CD4-positive, alpha-beta memory T cell (primary cell): ENCODE measurements around the gene NCOA7. TPM values are rescaled to one million over a fixed set of nuclear protein-coding genes. Genes with fewer than 3 reads are reported as not detected.

Experiments used
- CTCF ChIA-PET: fragments of 350-600 bp; sonication (Branson Sonifier 250); formaldehyde crosslinking; loops from one replicate; lab custom pipeline; 2021; ENCODE audit warnings: inconsistent platforms; ENCODE audit not compliant: partially characterized antibody; lab: Charles Lee
- POLR2A ChIA-PET: fragments of 350-600 bp; sonication (Branson Sonifier 250); formaldehyde crosslinking; loops from one replicate; lab custom pipeline; 2021; ENCODE audit not compliant: partially characterized antibody; lab: Charles Lee
- DNase-seq, 5 donors: peaks; one replicate each; pipeline versions ENCODE4 v3.0.0 to v3.0.0-alpha.2; 2020 to 2022; ENCODE audit warnings: mixed read lengths in 1 of 5
- H3K27ac ChIP-seq: one replicate; pipeline ENCODE4 v1.7.0; 2013; ENCODE audit warnings: low read depth, low read length
- H3K27me3 ChIP-seq: 2 replicates; pipeline ENCODE4 v1.7.0; 2013; ENCODE audit warnings: mild to moderate bottlenecking, low read length, moderate library complexity; ENCODE audit not compliant: insufficient read depth
- H3K36me3 ChIP-seq: 2 replicates; pipeline ENCODE4 v1.7.0; 2013; ENCODE audit warnings: mild to moderate bottlenecking, low read length, moderate library complexity; ENCODE audit not compliant: insufficient read depth
- H3K4me1 ChIP-seq: 2 replicates; pipeline ENCODE4 v1.7.0; 2013; ENCODE audit warnings: mild to moderate bottlenecking, low read length, moderate library complexity; ENCODE audit not compliant: insufficient read depth
- H3K4me3 ChIP-seq, 2 donors: one replicate each; pipeline ENCODE4 v1.7.0; 2013; ENCODE audit warnings: low read length in 2 of 2, mild to moderate bottlenecking in 1 of 2
- H3K9me3 ChIP-seq, 2 donors: one replicate each; pipeline ENCODE4 v1.7.0; 2013; ENCODE audit warnings: low read length in 2 of 2, control low read depth in 1 of 2; ENCODE audit not compliant: control insufficient read depth in 1 of 2
- H3K27ac Mint-ChIP-seq, 7 donors: one replicate each; pipeline ENCODE4 v1.8.0; 2020 to 2021; ENCODE audit warnings: mixed read lengths in 7 of 7, mild to moderate bottlenecking in 6 of 7, inconsistent platforms in 3 of 7, moderate library complexity in 3 of 7
- H3K27me3 Mint-ChIP-seq, 2 donors: one replicate each; pipeline ENCODE4 v1.8.0; 2020 to 2021; ENCODE audit warnings: mixed read lengths in 2 of 2
- H3K36me3 Mint-ChIP-seq, 2 donors: one replicate each; pipeline ENCODE4 v1.8.0; 2020 to 2021; ENCODE audit warnings: mixed read lengths in 2 of 2, inconsistent platforms in 1 of 2, mild to moderate bottlenecking in 1 of 2
- H3K4me1 Mint-ChIP-seq, 4 donors: one replicate each; pipeline ENCODE4 v1.8.0; 2020 to 2021; ENCODE audit warnings: mixed read lengths in 4 of 4, mild to moderate bottlenecking in 1 of 4
- H3K4me3 Mint-ChIP-seq, 8 donors: one replicate each; pipeline ENCODE4 v1.8.0; 2020 to 2021; ENCODE audit warnings: mixed read lengths in 8 of 8, mild to moderate bottlenecking in 7 of 8, moderate library complexity in 6 of 8, inconsistent platforms in 3 of 8
- H3K9me3 Mint-ChIP-seq, 8 donors: one replicate each; pipeline ENCODE4 v1.8.0; 2020 to 2021; ENCODE audit warnings: mixed read lengths in 8 of 8, mild to moderate bottlenecking in 5 of 8, inconsistent platforms in 3 of 8, moderate library complexity in 1 of 8
- intact Hi-C: fragments of 100-400 bp; cut with micrococcal nuclease; formaldehyde crosslinking; loops from one replicate; pipeline ENCODE4 v1.15.1; 2023
- polyA plus RNA-seq, 2 donors: library from polyadenylated mRNA; unstranded; fragments of 300-500 nt; fragmentation: Illumina TruSeq; gene quantifications; one replicate each; pipeline ENCODE4 v1.2.3, GENCODE V29; 2021
- total RNA-seq, 2 experiments: library from RNA; stranded (reverse); gene quantifications; one replicate each; pipeline ENCODE4 v1.2.3, GENCODE V29; 2021

NCOA7 gene
- total and polyA plus RNA-seq, 4 experiments from 2014 or later, result 16.9 to 75.1 (median 63.6) TPM

GRCh38 chr6:125913145-125913544, 122.4 kb downstream of the NCOA7 start:
- Mint-ChIP-seq H3K27me3 (no peaks in the 10 kb centered on the region), H3K9me3 (no peaks in the 10 kb centered on the region), H3K4me3 (no peak overlapping the region), H3K4me1 (peaks cover 7 to 10% (median 8%) of the 10 kb centered on the region in 4 donors), H3K27ac (no peak overlapping the region), H3K36me3 (peaks cover 18 to 58% of the 10 kb centered on the region in 2 donors)
- Histone ChIP-seq H3K4me3 (no peak overlapping the region), H3K27ac (no peak overlapping the region), H3K4me1 (peaks cover under 1% of the 10 kb centered on the region), H3K27me3 (no peaks in the 10 kb centered on the region), H3K36me3 (no peaks in the 10 kb centered on the region), H3K9me3 (no peaks in the 10 kb centered on the region)
- DNase-seq, result no peak
- ChIA-PET POLR2A (no interaction called here), CTCF (interaction anchor here (1.0 to 8.5 kb wide), 5 partner anchors 8 to 121 kb away, joined by 4 to 65 read pairs (median 4); partner anchors contain the start of gene HINT3)
- intact Hi-C loops, result no loop called here

- Mint-ChIP-seq H3K27me3 (no peaks in the 10 kb centered on the region), H3K27ac (peak overlapping the region in 2 of 7 donors; percentile 0 to 27), H3K36me3 (peaks cover 19 to 59% of the 10 kb centered on the region in 2 donors), H3K9me3 (no peaks in the 10 kb centered on the region), H3K4me3 (no peak overlapping the region), H3K4me1 (peaks cover 12 to 17% (median 16%) of the 10 kb centered on the region in 4 donors)
- intact Hi-C loops, result no loop called here
- Histone ChIP-seq H3K27ac (no peak overlapping the region), H3K4me1 (peaks cover 8% of the 10 kb centered on the region), H3K9me3 (no peaks in the 10 kb centered on the region), H3K27me3 (no peaks in the 10 kb centered on the region), H3K36me3 (no peaks in the 10 kb centered on the region), H3K4me3 (no peak overlapping the region)
- POLR2A ChIA-PET, result interaction anchor here (0.6 to 7.9 kb wide), 2 partner anchors 123 to 263 kb away, joined by 3 to 56 read pairs; partner anchors contain the start of gene NCOA7
- CTCF ChIA-PET, result interaction anchor here (1.0 to 8.5 kb wide), 6 partner anchors 9 to 123 kb away, joined by 4 to 65 read pairs (median 6); partner anchors contain the start of genes HINT3 and NCOA7
- DNase-seq, result no peak
Observed at GRCh38 chr6:125913864-125914351, 123.1 kb downstream of the NCOA7 start.

GRCh38 chr6:125918230-125918629, 127.5 kb downstream of the NCOA7 start:
- H3K4me3 Mint-ChIP-seq, result peak overlapping the region in 3 of 8 donors; percentile 11 to 87 (median 82)
- H3K4me3 ChIP-seq, result no peak overlapping the region
- ChIA-PET CTCF (interaction anchor here (0.7 to 8.5 kb wide), 9 partner anchors 8 to 137 kb away, joined by 3 to 65 read pairs (median 10); partner anchors contain the start of genes HINT3 and NCOA7), POLR2A (interaction anchor here (2.5 to 7.9 kb wide), 2 partner anchors 128 to 137 kb away, joined by 11 to 56 read pairs; partner anchors contain the start of gene NCOA7)
- no peaks in the 10 kb centered on the region for H3K27me3 ChIP-seq
- H3K4me1 Mint-ChIP-seq, result peaks cover 21 to 28% (median 24%) of the 10 kb centered on the region in 4 donors
- DNase-seq, result no peak
- H3K36me3 ChIP-seq, result peaks cover 13% of the 10 kb centered on the region
- peak overlapping the region; percentile 83 to 97 (median 95) for H3K27ac Mint-ChIP-seq
- intact Hi-C loops, result loop anchor here (2.0 kb wide), 1 partner anchor 39 kb away; the partner anchor contains the start of gene HINT3
- no peaks in the 10 kb centered on the region for H3K9me3 Mint-ChIP-seq
- peak overlapping the region; percentile 73 for H3K27ac ChIP-seq
- no peaks in the 10 kb centered on the region for H3K27me3 Mint-ChIP-seq
- no peaks in the 10 kb centered on the region for H3K9me3 ChIP-seq
- H3K4me1 ChIP-seq, result peaks cover 23% of the 10 kb centered on the region
- H3K36me3 Mint-ChIP-seq, result peaks cover 38 to 73% of the 10 kb centered on the region in 2 donors

GRCh38 chr6:125918681-125919566, 128.2 kb downstream of the NCOA7 start:
- H3K4me1 ChIP-seq, result peaks cover 23% of the 10 kb centered on the region
- H3K27me3 ChIP-seq, result no peaks in the 10 kb centered on the region
- no peaks in the 10 kb centered on the region for H3K9me3 Mint-ChIP-seq
- peaks cover 20% of the 10 kb centered on the region for H3K36me3 ChIP-seq
- no peaks in the 10 kb centered on the region for H3K9me3 ChIP-seq
- H3K36me3 Mint-ChIP-seq, result peaks cover 45 to 75% of the 10 kb centered on the region in 2 donors
- peak overlapping the region; percentile 83 to 97 (median 95) for H3K27ac Mint-ChIP-seq
- peaks cover 23 to 28% (median 27%) of the 10 kb centered on the region in 4 donors for H3K4me1 Mint-ChIP-seq
- DNase-seq, result peak; percentile 63 to 80 (median 70)
- H3K27me3 Mint-ChIP-seq, result no peaks in the 10 kb centered on the region
- peak overlapping the region; percentile 73 for H3K27ac ChIP-seq
- intact Hi-C loops, result loop anchor here (2.0 kb wide), 1 partner anchor 38 kb away; the partner anchor contains the start of gene HINT3
- ChIA-PET POLR2A (interaction anchor here (2.5 to 7.9 kb wide), 2 partner anchors 128 to 138 kb away, joined by 11 to 56 read pairs; partner anchors contain the start of gene NCOA7), CTCF (interaction anchor here (0.7 to 8.5 kb wide), 9 partner anchors 9 to 137 kb away, joined by 3 to 65 read pairs (median 4); partner anchors contain the start of genes HINT3 and NCOA7)
- peak overlapping the region; percentile 51 to 87 (median 79) for H3K4me3 Mint-ChIP-seq
- H3K4me3 ChIP-seq, result peak overlapping the region in 1 of 2 donors; percentile 37

GRCh38 chr6:125919618-125920017, 128.9 kb downstream of the NCOA7 start:
- H3K36me3 Mint-ChIP-seq, result peaks cover 49 to 81% of the 10 kb centered on the region in 2 donors
- Histone ChIP-seq H3K4me1 (peaks cover 24% of the 10 kb centered on the region), H3K4me3 (peak overlapping the region in 1 of 2 donors; percentile 37), H3K27me3 (no peaks in the 10 kb centered on the region), H3K27ac (peak overlapping the region; percentile 73), H3K9me3 (no peaks in the 10 kb centered on the region), H3K36me3 (peaks cover 23% of the 10 kb centered on the region)
- intact Hi-C loops, result loop anchor here (2.0 kb wide), 1 partner anchor 37 kb away; the partner anchor contains the start of gene HINT3
- POLR2A ChIA-PET, result interaction anchor here (2.5 to 7.9 kb wide), 2 partner anchors 129 to 139 kb away, joined by 11 to 56 read pairs; partner anchors contain the start of gene NCOA7
- no peak for DNase-seq
- H3K9me3 Mint-ChIP-seq, result no peaks in the 10 kb centered on the region
- CTCF ChIA-PET, result interaction anchor here (1.0 to 8.5 kb wide), 6 partner anchors 11 to 138 kb away, joined by 3 to 65 read pairs (median 20); partner anchors contain the start of genes HINT3 and NCOA7
- H3K4me1 Mint-ChIP-seq, result peaks cover 23 to 28% (median 27%) of the 10 kb centered on the region in 4 donors
- H3K27ac Mint-ChIP-seq, result peak overlapping the region; percentile 57 to 97 (median 95)
- peak overlapping the region in 6 of 8 donors; percentile 30 to 87 (median 81) for H3K4me3 Mint-ChIP-seq
- H3K27me3 Mint-ChIP-seq, result no peaks in the 10 kb centered on the region

GRCh38 chr6:125922322-125922860, 131.6 kb downstream of the NCOA7 start:
- Mint-ChIP-seq H3K9me3 (no peaks in the 10 kb centered on the region), H3K27me3 (no peaks in the 10 kb centered on the region), H3K4me3 (no peak overlapping the region), H3K36me3 (peaks cover 53 to 74% of the 10 kb centered on the region in 2 donors), H3K4me1 (peaks cover 21 to 27% (median 24%) of the 10 kb centered on the region in 4 donors), H3K27ac (peak overlapping the region in 2 of 7 donors; percentile 14 to 56)
- ChIA-PET POLR2A (interaction anchor here (1.2 kb wide), 1 partner anchor 133 kb away, joined by 4 read pairs; no protein-coding TSS in a partner anchor), CTCF (interaction anchor here (1.0 to 1.2 kb wide), 3 partner anchors 16 to 132 kb away, joined by 3 read pairs; partner anchors contain the start of gene HINT3)
- peaks cover 30% of the 10 kb centered on the region for H3K36me3 ChIP-seq
- intact Hi-C loops, result no loop called here
- H3K9me3 ChIP-seq, result no peaks in the 10 kb centered on the region
- H3K4me1 ChIP-seq, result peaks cover 26% of the 10 kb centered on the region
- H3K27ac ChIP-seq, result no peak overlapping the region
- DNase-seq, result no peak
- no peak overlapping the region for H3K4me3 ChIP-seq
- H3K27me3 ChIP-seq, result no peaks in the 10 kb centered on the region
